Heart left ventricle (tissue), 13 donors: ENCODE results near the gene MGST2.

ENCODE experiments used
- POLR2A ChIP-seq, 2 donors: fragments of 450-650 bp; IDR thresholded peaks; one replicate each; pipeline ENCODE4 v1.6.1; 2017; ENCODE audit warnings: antibody characterized with exemption in 2 of 2, mild to moderate bottlenecking in 2 of 2, moderate library complexity in 2 of 2
- TF ChIP-seq, protein P1 (sequence below), 12 donors: fragments of 200-600 bp; sonication (generic) in 4 of 12; IDR thresholded peaks; one replicate each; pipeline versions ENCODE4 v1.5.0 to v1.8.0; 2018 to 2022; ENCODE audit warnings: antibody characterized with exemption in 12 of 12, mild to moderate bottlenecking in 5 of 12
- donor health status: ischemic (EF 13 %, LVEDD 7.1; RV severe dilation, severe dysfunction).
- donor health status: DM: no; HTN: yes; CAD: no.
- donor health status: DM: no; HTN: no; CAD: no.
- donor health status: ischemic (EF 25% LVEDD 6.9; RV normal size, moderate dysfunction).
- donor health status: ischemic (EF 25% LVEDD 5.7; RV mildly dilated, moderate dysfunction).
- donor health status: ischemic (EF 35%, LVEDD 5.7; RV mildly dilated, moderate dysfunction).
- donor health status: nonischemic (EF 11% LVEDD 7.7; RV severe dilation, severe dysfunction).
- donor health status: DM: yes; HTN: yes; CAD: no.
- donor health status: PGD.
- donor health status: ischemic (EF 29% LVEDD 5.4; RV normal size, mild dysfunction).
- donor health status: nonischemic (EF 23%, LVEDD 6.1; RV moderate dilation, normal function).

DNA sequence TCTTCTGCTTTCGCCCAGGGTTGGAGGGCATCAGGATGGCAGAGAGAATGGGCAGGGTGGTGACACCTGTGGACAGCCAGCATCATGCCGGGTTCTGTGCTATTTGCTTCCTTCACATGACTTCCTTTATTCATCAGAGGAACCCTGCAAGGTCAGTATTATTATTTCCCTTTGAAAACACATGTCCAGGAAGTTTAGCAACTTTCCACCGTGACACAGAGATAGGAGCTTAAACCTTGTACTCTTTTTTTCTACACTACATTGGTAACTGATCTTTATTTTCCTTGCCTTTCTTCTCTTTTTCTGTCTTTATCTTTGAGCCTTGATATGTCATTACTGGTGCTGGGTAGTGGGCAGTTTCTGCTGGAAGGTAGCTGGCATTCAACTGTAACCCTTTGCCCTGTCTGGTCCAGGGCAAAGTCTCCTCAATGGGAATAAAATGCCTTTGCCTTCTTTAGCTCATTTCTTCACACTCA lies 5.0 kb upstream of the MGST2 start:
- TF ChIP-seq, protein P1, sequence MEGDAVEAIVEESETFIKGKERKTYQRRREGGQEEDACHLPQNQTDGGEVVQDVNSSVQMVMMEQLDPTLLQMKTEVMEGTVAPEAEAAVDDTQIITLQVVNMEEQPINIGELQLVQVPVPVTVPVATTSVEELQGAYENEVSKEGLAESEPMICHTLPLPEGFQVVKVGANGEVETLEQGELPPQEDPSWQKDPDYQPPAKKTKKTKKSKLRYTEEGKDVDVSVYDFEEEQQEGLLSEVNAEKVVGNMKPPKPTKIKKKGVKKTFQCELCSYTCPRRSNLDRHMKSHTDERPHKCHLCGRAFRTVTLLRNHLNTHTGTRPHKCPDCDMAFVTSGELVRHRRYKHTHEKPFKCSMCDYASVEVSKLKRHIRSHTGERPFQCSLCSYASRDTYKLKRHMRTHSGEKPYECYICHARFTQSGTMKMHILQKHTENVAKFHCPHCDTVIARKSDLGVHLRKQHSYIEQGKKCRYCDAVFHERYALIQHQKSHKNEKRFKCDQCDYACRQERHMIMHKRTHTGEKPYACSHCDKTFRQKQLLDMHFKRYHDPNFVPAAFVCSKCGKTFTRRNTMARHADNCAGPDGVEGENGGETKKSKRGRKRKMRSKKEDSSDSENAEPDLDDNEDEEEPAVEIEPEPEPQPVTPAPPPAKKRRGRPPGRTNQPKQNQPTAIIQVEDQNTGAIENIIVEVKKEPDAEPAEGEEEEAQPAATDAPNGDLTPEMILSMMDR (IDR thresholded peaks at IDR 0.05) = no peak
- TF ChIP-seq POLR2A (IDR thresholded peaks at IDR 0.05) = no peak
